Neuronal stem cell (in vitro differentiated cells): ENCODE data around the gene ATP6V1F.

Source experiments
- DNase-seq: peaks from one replicate; pipeline ENCODE4 v3.0.0-alpha.2; 2013; ENCODE audit warnings: low spot score
- H2AFZ ChIP-seq: one replicate; pipeline ENCODE4 v1.6.1; 2013; ENCODE audit warnings: mild to moderate bottlenecking, low read length, inconsistent platforms
- H2AK5ac ChIP-seq: 2 replicates; pipeline ENCODE4 v1.6.1; 2013; ENCODE audit warnings: low read depth, mild to moderate bottlenecking, inconsistent platforms, low read length, moderate library complexity, mixed read lengths
- H2BK120ac ChIP-seq: 2 replicates; pipeline ENCODE4 v1.6.1; 2013; ENCODE audit warnings: low read depth, mild to moderate bottlenecking, inconsistent platforms, low read length, moderate library complexity, mixed read lengths
- H2BK12ac ChIP-seq: one replicate; pipeline ENCODE4 v1.6.1; 2013; ENCODE audit warnings: low read length, inconsistent platforms
- H2BK15ac ChIP-seq: 2 replicates; pipeline ENCODE4 v1.6.1; 2013; ENCODE audit warnings: mild to moderate bottlenecking, low read length, inconsistent platforms, mixed read lengths
- H2BK5ac ChIP-seq: one replicate; pipeline ENCODE4 v1.6.1; 2013; ENCODE audit warnings: inconsistent platforms, mild to moderate bottlenecking, low read length, moderate library complexity
- H3K14ac ChIP-seq: one replicate; pipeline ENCODE4 v1.6.1; 2013; ENCODE audit warnings: low read length, inconsistent platforms
- H3K18ac ChIP-seq: 2 replicates; pipeline ENCODE4 v1.6.1; 2013; ENCODE audit warnings: low read length, inconsistent platforms
- H3K23ac ChIP-seq: 2 replicates; pipeline ENCODE4 v1.6.1; 2013; ENCODE audit warnings: low read depth, mild to moderate bottlenecking, mixed read lengths, low read length, inconsistent platforms; ENCODE audit not compliant: poor library complexity
- H3K27ac ChIP-seq: replicated peaks from 3 replicates; pipeline ENCODE4 v1.5.1; 2013; ENCODE audit warnings: low read length, inconsistent platforms
- H3K27me3 ChIP-seq, 3 experiments: 2 replicates each; pipeline ENCODE4 v1.6.1; 2013; ENCODE audit warnings: low read length in 3 of 3, mild to moderate bottlenecking in 2 of 3, inconsistent platforms in 1 of 3, low read depth in 1 of 3, mixed read lengths in 1 of 3, moderate library complexity in 1 of 3; ENCODE audit not compliant: control insufficient read depth in 3 of 3, insufficient read depth in 3 of 3
- H3K36me3 ChIP-seq, 2 donors: replicated peaks in 1 of 2; 2 replicates each; pipeline ENCODE4 v1.6.1; 2013; ENCODE audit warnings: low read length in 2 of 2; ENCODE audit not compliant: control insufficient read depth in 2 of 2, insufficient read depth in 2 of 2
- H3K4ac ChIP-seq: 2 replicates; pipeline ENCODE4 v1.6.1; 2013; ENCODE audit warnings: inconsistent platforms, mild to moderate bottlenecking, low read length, moderate library complexity
- H3K4me1 ChIP-seq, 2 donors: 1 replicate in 1 of 2; 2 replicates in 1 of 2; pipeline ENCODE4 v1.6.1; 2013; ENCODE audit warnings: low read length in 2 of 2, low read depth in 1 of 2; ENCODE audit not compliant: control insufficient read depth in 2 of 2, insufficient read depth in 1 of 2
- H3K4me2 ChIP-seq: one replicate; pipeline ENCODE4 v1.6.1; 2013; ENCODE audit warnings: mild to moderate bottlenecking, low read length, inconsistent platforms; ENCODE audit not compliant: insufficient read depth, poor library complexity, severe bottlenecking
- H3K4me3 ChIP-seq, 2 donors: 2 replicates each; pipeline ENCODE4 v1.5.1; 2013; ENCODE audit warnings: low read length in 2 of 2, mild to moderate bottlenecking in 2 of 2, inconsistent platforms in 1 of 2, moderate library complexity in 1 of 2
- H3K79me1 ChIP-seq: one replicate; pipeline ENCODE4 v1.6.1; 2013; ENCODE audit warnings: low read depth, mild to moderate bottlenecking, inconsistent platforms, low read length, moderate library complexity
- H3K9ac ChIP-seq: one replicate; pipeline ENCODE4 v1.6.1; 2013; ENCODE audit warnings: mild to moderate bottlenecking, low read depth, low read length, inconsistent platforms; ENCODE audit not compliant: poor library complexity
- H3K9me3 ChIP-seq, 2 donors: replicated peaks in 1 of 2; 2 replicates each; pipeline versions ENCODE3 to v1.6.1; 2013; ENCODE audit warnings: low read length in 2 of 2, mild to moderate bottlenecking in 2 of 2, inconsistent platforms in 1 of 2, low read depth in 1 of 2, mixed read lengths in 1 of 2, moderate library complexity in 1 of 2; ENCODE audit not compliant: control insufficient read depth in 2 of 2, insufficient read depth in 1 of 2
- H4K8ac ChIP-seq: one replicate; pipeline ENCODE4 v1.6.1; 2013; ENCODE audit warnings: low read depth, mild to moderate bottlenecking, inconsistent platforms, low read length, moderate library complexity
- H4K91ac ChIP-seq: one replicate; pipeline ENCODE4 v1.6.1; 2013; ENCODE audit warnings: low read length, low read depth, mild to moderate bottlenecking, inconsistent platforms; ENCODE audit not compliant: poor library complexity
- WGBS, 2 donors: extraction: QIAGEN DNeasy Blood & Tissue Kit; methylation state at CpG; one replicate each; pipeline ENCODE4 v1.1.7; 2013; ENCODE audit warnings: missing lambda C conversion rate in 2 of 2, mixed read lengths in 1 of 2; ENCODE audit not compliant: insufficient read length in 2 of 2, insufficient replicate concordance in 1 of 2; ENCODE audit errors: extremely low coverage in 2 of 2; 5-methylcytosine and 5-hydroxymethylcytosine counted together

The ATP6V1F gene

GRCh38 chr7:128847721-128848211 is 14.9 kb upstream of the ATP6V1F start:
- peaks cover 0 to 81% of the 10 kb centered on the region in 2 donors for H3K36me3 ChIP-seq
- no peak overlapping the region for H3K23ac ChIP-seq
- no peak overlapping the region for H4K8ac ChIP-seq
- H3K27me3 ChIP-seq = peaks cover 0 to 5% (median 0%) of the 10 kb centered on the region in 3 experiments
- no peak overlapping the region for H3K14ac ChIP-seq
- no peak overlapping the region for H2BK5ac ChIP-seq
- H4K91ac ChIP-seq = no peak overlapping the region
- no peak overlapping the region for H2AFZ ChIP-seq
- no peak overlapping the region for H3K4me2 ChIP-seq
- H3K27ac ChIP-seq = no peak overlapping the region
- no peak overlapping the region for H3K4ac ChIP-seq
- no peak for DNase-seq
- H2BK15ac ChIP-seq = no peak overlapping the region
- H3K9ac ChIP-seq = no peak overlapping the region
- H2AK5ac ChIP-seq = no peak overlapping the region
- no peak overlapping the region for H2BK120ac ChIP-seq
- H3K79me1 ChIP-seq = peaks cover 9% of the 10 kb centered on the region
- no peak overlapping the region for H3K18ac ChIP-seq
- no peak overlapping the region for H2BK12ac ChIP-seq
- peaks cover 0 to 1% of the 10 kb centered on the region in 2 donors for H3K9me3 ChIP-seq
- no peak overlapping the region for H3K4me3 ChIP-seq
- no CpG with 5 or more reads among the region's 17 CpGs for WGBS, 2 donors
- H3K4me1 ChIP-seq = no peaks in the 10 kb centered on the region

- DNase-seq = no peak
- Histone ChIP-seq H3K4ac (no peak overlapping the region), H3K14ac (no peak overlapping the region), H2AFZ (no peak overlapping the region), H2BK12ac (no peak overlapping the region), H4K91ac (no peak overlapping the region), H3K18ac (peak overlapping the region; percentile 27), H2BK120ac (no peak overlapping the region), H3K9me3 (peaks cover 0 to 1% of the 10 kb centered on the region in 2 donors), H3K9ac (no peak overlapping the region), H2BK5ac (peak overlapping the region; percentile 24), H3K4me2 (no peak overlapping the region), H3K4me1 (no peaks in the 10 kb centered on the region), H3K23ac (peak overlapping the region; percentile 43), H3K27ac (no peak overlapping the region), H2AK5ac (no peak overlapping the region), H4K8ac (peak overlapping the region; percentile 1), H3K27me3 (peaks cover 0 to 5% (median 0%) of the 10 kb centered on the region in 3 experiments), H3K4me3 (no peak overlapping the region), H2BK15ac (no peak overlapping the region), H3K36me3 (peaks cover 0 to 81% of the 10 kb centered on the region in 2 donors), H3K79me1 (peaks cover 9% of the 10 kb centered on the region)
- no CpG with 5 or more reads among the region's 31 CpGs for WGBS, 2 donors
Observed at GRCh38 chr7:128848289-128849155, 14.1 kb upstream of the ATP6V1F start.

GRCh38 chr7:128849156-128849515 is 13.5 kb upstream of the ATP6V1F start:
- no peak overlapping the region for H2BK120ac ChIP-seq
- H3K79me1 ChIP-seq = peaks cover 9% of the 10 kb centered on the region
- H3K27me3 ChIP-seq = peaks cover 0 to 5% (median 0%) of the 10 kb centered on the region in 3 experiments
- no peak overlapping the region for H3K23ac ChIP-seq
- no peak overlapping the region for H2BK15ac ChIP-seq
- H2BK12ac ChIP-seq = no peak overlapping the region
- DNase-seq = no peak
- no peak overlapping the region for H3K4me2 ChIP-seq
- no peak overlapping the region for H3K9ac ChIP-seq
- H3K14ac ChIP-seq = no peak overlapping the region
- H4K8ac ChIP-seq = no peak overlapping the region
- H2BK5ac ChIP-seq = peak overlapping the region; percentile 24
- H3K36me3 ChIP-seq = peaks cover 0 to 79% of the 10 kb centered on the region in 2 donors
- no peak overlapping the region for H2AFZ ChIP-seq
- H3K27ac ChIP-seq = no peak overlapping the region
- no peak overlapping the region for H2AK5ac ChIP-seq
- H3K9me3 ChIP-seq = peaks cover 0 to 1% of the 10 kb centered on the region in 2 donors
- no peaks in the 10 kb centered on the region for H3K4me1 ChIP-seq
- no peak overlapping the region for H4K91ac ChIP-seq
- no peak overlapping the region for H3K18ac ChIP-seq
- no peak overlapping the region for H3K4ac ChIP-seq
- no CpG with 5 or more reads among the region's 16 CpGs for WGBS, 2 donors
- H3K4me3 ChIP-seq = no peak overlapping the region

GRCh38 chr7:128849804-128850490 is 12.7 kb upstream of the ATP6V1F start:
- Histone ChIP-seq H3K9me3 (no peaks in the 10 kb centered on the region), H4K91ac (no peak overlapping the region), H2BK120ac (no peak overlapping the region), H3K4me1 (no peaks in the 10 kb centered on the region), H3K27me3 (peaks cover 0 to 6% (median 0%) of the 10 kb centered on the region in 3 experiments), H3K4me3 (no peak overlapping the region), H3K23ac (no peak overlapping the region), H2BK15ac (no peak overlapping the region), H3K79me1 (peaks cover 5% of the 10 kb centered on the region), H3K18ac (no peak overlapping the region), H2AK5ac (no peak overlapping the region), H3K9ac (no peak overlapping the region), H3K14ac (peak overlapping the region; percentile 82), H2BK5ac (no peak overlapping the region), H3K36me3 (peaks cover 0 to 79% of the 10 kb centered on the region in 2 donors), H3K27ac (no peak overlapping the region), H3K4ac (no peak overlapping the region), H3K4me2 (no peak overlapping the region), H2AFZ (no peak overlapping the region), H4K8ac (no peak overlapping the region), H2BK12ac (no peak overlapping the region)
- DNase-seq = no peak
- no CpG with 5 or more reads among the region's 18 CpGs for WGBS, 2 donors
